ENCODE measurements around the gene RUSC1.
"Not testable (repeated sequence)": the region's sequence is repeated elsewhere in the genome, so short reads cannot be mapped to it uniquely, and the experiment has no call there.

RUSC1 gene

GRCh38 chr1:155285631-155286044, 35.1 kb upstream of the RUSC1 start:
- no peak for DNase-seq (ENCODE audit: extremely low spot score)
- ChIA-PET POLR2A (no interaction called here), CTCF (interaction anchor here (1.2 to 2.0 kb wide), 3 partner anchors 9 to 34 kb away, joined by 4 to 6 read pairs (median 5); partner anchors contain the start of gene FDPS)
- no peak for TF ChIP-seq CTCF (IDR thresholded peaks at IDR 0.05; ENCODE audit: control extremely low read depth, extremely low read depth, low read depth, missing control alignments)

GRCh38 chr1:155286544-155286943, 34.1 kb upstream of the RUSC1 start:
- ChIA-PET CTCF (interaction anchor here (1.2 to 2.0 kb wide), 3 partner anchors 10 to 35 kb away, joined by 4 to 6 read pairs (median 5); partner anchors contain the start of gene FDPS), POLR2A (interaction anchor here (0.7 kb wide), 1 partner anchor 28 kb away, joined by 4 read pairs; no protein-coding TSS in a partner anchor)
- TF ChIP-seq CTCF (IDR thresholded peaks at IDR 0.05; ENCODE audit: control extremely low read depth, extremely low read depth, low read depth, missing control alignments): no peak
- no peak for DNase-seq (ENCODE audit: extremely low spot score)

DNA sequence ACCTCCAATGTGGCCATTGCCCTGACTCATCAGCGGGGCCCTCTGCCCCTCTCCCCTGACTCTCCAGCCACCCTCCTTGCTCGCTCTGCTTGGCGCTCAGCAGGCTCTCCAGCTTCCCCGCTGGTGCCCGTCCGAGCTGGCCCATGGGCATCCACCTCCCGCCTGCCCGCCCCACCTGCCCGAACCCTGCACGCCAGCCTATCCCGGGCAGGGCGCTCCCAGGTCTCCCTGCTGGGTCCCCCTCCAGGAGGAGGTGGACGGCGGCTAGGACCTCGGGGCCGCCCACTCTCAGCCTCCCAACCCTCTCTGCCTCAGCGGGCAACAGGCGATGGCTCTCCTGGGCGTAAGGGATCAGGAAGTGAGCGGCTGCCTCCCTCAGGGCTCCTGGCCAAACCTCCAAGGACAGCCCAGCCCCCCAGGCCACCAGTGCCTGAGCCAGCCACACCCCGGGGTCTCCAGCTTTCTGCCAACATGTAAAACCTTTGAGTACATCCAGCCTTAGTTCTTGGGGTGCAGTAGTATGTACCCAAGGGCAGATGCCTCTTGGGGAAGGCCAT, 32.6 kb upstream of the RUSC1 start:
- ChIA-PET CTCF (interaction anchor here (0.5 to 1.1 kb wide), 2 partner anchors 12 to 62 kb away, joined by 3 read pairs; no protein-coding TSS in a partner anchor), POLR2A (no interaction called here)
- no peak for DNase-seq (ENCODE audit: extremely low spot score)
- no peak for TF ChIP-seq CTCF (IDR thresholded peaks at IDR 0.05; ENCODE audit: control extremely low read depth, extremely low read depth, low read depth, missing control alignments)

DNA sequence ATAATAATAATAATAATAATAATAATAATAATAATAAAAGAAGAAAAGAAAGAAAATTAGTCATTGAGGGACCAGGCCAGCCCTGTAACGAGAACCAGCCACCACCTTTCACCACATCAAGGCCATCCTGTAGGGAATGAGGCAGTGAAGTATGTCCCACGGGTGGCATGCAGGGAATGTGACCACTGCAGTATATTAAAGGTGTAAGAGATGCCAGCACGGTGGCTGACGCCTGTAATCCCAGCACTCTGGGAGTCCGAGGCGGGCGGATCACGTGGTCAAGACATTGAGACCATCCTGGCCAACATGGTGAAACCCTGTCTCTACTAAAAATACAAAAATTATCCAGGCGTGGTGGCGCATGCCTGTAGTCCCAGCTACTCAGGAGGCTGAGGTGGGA, 29.7 kb upstream of the RUSC1 start:
- DNase-seq (ENCODE audit: extremely low spot score): not testable (repeated sequence)
- ChIA-PET CTCF (interaction anchor here (1.4 to 4.0 kb wide), 2 partner anchors 12 to 40 kb away, joined by 3 to 16 read pairs; no protein-coding TSS in a partner anchor), POLR2A (interaction anchor here (0.6 kb wide), 1 partner anchor 604 kb away, joined by 3 read pairs; no protein-coding TSS in a partner anchor)

DNA sequence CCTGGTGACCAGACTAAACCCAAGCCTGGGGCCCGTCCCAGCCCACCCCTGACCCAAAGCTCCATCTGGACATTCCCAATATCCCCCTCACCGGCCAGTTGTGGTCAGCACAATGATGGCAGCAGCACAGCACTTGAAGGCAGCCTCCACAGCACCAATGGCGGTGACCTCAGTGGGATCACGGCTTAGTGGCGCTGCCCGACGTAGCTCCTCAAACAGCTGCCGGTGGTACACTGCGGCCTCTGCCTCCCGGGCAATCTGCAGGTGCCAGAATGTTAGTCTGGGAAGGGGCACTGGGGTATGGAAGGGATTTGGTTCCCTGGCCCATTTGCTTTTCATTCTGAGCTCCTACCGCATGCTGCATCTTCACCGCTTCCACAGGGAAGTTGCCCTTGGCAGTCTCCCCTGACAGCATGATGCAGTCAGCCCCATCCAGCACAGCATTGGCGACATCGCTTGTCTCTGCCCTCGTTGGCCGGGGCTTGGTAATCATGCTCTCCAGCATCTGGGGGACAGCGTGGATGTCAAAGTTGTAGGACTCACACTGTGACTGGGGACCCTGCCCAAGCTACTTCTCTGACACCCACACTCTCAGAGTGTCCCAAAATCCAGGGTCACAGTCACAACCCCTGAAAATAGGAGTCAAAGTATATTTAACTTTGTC, 27.5 kb upstream of the RUSC1 start:
- ChIA-PET CTCF (interaction anchor here (0.7 to 4.0 kb wide), 6 partner anchors 12 to 43 kb away, joined by 3 to 16 read pairs (median 4); partner anchors contain the start of gene HCN3), POLR2A (no interaction called here)
- no peak for TF ChIP-seq CTCF (IDR thresholded peaks at IDR 0.05; ENCODE audit: control extremely low read depth, extremely low read depth, low read depth, missing control alignments)
- DNase-seq (ENCODE audit: extremely low spot score): no peak

DNA sequence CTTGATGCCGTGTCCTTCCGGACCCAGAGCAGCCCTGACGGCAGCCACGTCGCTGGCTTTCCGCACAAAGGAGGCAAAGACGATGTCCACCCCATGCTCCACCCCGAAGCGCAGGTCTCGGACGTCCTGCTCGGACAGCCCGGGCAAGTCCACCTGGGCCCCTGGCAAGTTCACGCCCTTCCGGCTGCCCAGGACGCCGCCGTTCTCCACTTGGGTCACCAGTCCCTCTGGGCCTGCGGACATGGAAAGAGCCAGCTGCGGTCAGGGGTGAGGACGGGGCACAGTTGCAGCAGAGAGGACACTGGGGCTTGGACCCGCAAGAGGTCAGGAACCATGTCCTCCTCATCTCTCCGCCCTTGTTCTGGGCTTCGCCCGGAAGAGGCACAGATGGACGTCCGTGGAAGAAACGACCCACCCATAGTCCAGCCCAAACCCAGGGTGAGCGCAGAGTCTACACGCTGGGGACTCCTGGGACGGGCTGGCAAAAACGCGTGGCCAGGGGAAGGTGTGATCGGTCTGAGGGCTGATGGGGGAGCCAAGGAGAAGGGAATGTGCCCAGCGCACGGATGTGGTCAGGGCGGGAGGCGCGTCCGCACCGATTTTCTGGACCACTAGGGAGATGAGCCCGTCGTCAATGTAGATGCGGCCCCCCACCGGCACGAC, 26.0 kb upstream of the RUSC1 start:
- CTCF ChIA-PET: no interaction called here

More for the DNA sequence above, 26.0 kb upstream of the RUSC1 start:
- DNase-seq (ENCODE audit: extremely low spot score): no peak
- POLR2A ChIA-PET: interaction anchor here (0.6 kb wide), 1 partner anchor 739 kb away, joined by 5 read pairs; no protein-coding TSS in a partner anchor
- no peak for TF ChIP-seq CTCF (IDR thresholded peaks at IDR 0.05; ENCODE audit: control extremely low read depth, extremely low read depth, low read depth, missing control alignments)

Measured in GM10248 (cell line).